GM19351 (cell line): Measurements from ENCODE around the gene RNF4.

Source experiments
- ATAC-seq: cut with Tn5 transposase; IDR thresholded peaks from one replicate; pipeline ENCODE4 v1.9.1; 2021; ENCODE audit warnings: mild to moderate bottlenecking, moderate library complexity; ENCODE audit not compliant: unreplicated experiment

RNF4 gene

GRCh38 chr4:2437475-2438215, 31.3 kb upstream of the RNF4 start:
- no peak for ATAC-seq

DNA sequence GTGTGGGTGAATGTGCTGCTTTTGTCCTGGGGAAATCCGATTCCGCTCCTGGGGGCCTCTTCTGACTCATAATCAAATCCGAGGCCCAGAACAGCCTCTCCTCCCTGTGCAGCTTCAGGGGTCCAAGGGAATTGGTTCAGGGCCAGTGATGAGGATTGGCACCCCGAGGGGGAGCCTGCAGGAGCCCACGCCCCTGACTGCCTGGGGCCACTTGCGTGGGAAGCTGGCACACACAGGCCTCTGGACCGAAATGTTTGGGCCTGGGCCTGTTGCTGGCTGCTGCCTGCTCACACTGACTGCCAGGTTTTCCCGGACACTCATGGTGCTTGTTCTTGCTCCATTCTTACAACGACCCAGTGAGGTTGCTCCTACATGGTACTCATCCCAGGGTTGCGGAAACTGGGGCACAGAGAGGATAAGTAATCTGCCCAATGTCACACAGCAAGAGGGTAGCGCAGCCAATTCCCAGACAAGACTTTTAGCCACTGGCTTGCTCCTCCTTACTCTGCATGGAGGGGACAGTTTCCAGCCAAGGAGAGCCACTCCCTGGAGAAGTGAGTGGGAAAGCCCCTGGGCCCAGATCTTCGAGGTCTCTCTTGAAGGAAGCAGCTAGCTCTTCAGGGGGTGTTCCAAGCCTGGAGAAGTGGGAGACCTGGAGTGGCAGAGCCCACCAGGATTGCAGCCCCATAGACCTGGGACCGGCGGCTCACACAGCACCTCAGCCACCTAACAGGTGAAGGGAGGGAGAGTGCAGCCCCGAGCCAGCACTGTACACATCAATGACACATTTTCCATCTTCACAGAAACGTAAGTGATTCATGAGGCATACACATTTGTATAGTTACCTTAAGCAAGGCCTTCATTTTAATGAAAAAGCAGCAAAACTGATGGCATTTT, 29.8 kb upstream of the RNF4 start:
- ATAC-seq = no peak

GRCh38 chr4:2441393-2442174, 27.3 kb upstream of the RNF4 start:
- peak; percentile 92 for ATAC-seq

- no peak for ATAC-seq
These were observed 26.5 kb upstream of the RNF4 start for GRCh38 chr4:2442175-2442993.

DNA sequence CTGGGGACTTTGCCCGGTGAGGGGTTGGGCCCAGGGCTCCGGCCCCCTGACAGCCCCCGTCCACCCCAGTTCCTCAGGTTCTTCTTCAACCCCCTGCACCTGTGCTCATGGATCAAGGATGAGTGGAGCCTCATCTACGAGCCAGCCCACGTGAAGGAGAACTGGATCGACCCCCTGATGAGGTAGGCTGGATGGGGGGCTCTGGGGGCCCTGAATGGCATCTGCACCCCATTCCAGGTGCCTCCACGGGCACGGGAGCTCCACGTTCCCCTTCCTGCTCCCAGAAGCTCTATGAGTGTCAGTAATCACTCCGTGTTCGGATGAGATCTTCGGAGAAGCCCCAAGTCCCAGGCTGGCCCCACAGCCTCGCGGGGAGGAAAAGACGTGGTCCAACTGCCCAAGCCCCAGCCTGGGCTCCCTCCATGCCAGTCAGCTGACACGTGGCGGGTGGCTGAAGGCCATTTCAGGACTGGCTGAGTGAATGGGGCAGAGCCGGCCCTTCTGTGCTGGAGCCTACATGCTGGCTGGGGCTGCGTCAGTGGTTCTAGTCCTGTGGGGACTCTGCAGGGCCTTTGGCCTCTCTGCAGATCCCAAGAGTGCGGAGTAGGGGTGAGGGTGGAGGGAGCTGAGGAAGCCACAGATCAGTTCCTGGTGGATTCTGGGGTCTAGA, 25.7 kb upstream of the RNF4 start:
- no peak for ATAC-seq

DNA sequence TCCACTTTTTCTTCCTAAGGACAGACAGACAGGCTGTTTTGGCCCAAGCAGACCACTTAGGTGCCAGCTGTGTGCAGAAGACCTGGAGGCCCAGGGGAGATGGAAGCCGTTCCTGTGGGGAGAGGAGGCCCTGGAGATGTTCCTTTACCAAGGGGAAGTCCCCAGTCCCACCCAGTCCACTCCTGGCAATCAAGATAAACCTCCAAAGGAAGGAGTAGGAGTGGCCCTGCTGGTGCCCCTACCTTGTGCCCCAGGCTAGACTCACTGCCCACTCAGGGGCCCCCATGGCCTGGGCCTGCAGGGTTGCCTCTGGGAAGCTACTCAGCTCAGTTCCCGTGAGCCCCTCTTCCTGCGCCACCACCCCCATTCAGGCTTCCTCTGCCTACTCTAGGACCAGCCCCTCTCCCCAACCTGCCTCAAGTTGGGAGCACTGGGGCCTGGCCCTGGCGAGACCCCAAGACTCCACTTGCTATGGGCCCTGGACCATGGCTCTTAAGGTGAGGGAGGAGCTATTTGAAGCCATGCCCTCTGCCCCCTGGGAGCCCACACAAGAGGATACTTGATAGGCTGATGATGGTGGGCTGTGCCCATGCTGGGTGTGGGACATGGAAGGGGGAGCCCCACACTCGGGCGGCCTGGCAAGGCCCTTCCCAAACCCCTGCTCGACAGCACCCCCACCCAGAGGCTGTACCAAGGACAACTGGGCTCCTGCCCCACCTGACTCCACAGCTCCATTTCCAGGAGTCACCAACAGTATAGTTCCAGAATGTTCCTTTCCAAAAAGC, 24.8 kb upstream of the RNF4 start:
- no peak for ATAC-seq

DNA sequence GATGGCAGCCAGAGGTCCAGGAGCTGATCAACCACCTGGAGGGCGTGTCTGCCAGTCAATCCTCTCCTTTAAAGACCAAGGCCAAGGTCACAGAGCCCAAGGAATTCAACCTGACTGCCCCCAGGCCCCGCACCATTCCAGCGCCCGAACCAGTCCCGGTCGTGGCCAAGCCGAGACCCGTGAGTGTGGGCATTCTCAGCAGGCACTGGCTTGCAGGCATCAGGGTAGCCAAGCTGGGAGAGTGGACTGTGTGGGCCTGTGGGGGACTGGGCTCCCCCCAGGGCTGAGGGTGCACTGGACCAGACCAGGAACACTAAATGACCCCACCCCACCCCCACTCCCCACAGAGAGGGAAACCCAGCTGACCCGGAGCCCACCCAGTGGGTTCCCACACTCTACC, 23.8 kb upstream of the RNF4 start:
- no peak for ATAC-seq

DNA sequence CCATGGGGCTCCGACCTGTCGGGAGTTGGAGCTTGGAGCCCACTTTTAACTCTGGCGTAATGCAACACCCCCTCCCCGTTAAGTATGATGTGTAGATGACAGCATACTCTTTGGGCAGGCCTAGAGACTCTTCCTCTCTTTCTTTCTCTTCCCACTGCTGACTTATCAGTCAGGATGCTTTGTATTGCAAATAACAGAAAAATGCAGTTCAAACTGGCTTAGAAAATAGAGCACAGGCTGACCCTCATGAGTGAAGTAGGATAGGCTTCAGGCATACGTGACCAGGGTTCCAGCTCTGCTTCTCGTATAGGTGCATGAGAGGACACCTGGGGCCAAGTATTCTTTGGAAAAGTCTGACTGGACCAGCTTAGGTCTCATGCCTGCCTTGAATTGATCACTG, 23.3 kb upstream of the RNF4 start:
- ATAC-seq = no peak

GRCh38 chr4:2446656-2447564, 22.0 kb upstream of the RNF4 start:
- no peak for ATAC-seq

DNA sequence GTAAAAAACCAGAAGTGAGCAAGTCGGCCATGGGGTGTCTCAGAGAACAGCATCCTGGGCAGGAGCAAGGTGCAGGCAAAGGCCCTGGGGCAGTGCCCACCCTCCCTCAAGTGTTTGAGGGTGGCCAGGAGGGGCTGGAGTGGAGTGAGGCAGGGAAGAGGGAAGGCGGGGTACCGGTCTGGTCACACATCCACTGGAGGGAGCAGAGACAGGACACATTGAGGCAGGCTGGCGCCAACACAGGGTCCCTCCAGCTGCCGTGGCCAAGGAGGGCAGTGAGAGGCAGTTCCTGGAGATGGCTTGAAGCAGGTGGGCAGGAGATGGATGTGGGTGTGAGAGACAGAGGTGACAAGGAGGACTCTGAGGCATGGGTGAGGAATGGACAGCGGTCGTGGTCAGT, 20.3 kb upstream of the RNF4 start:
- no peak for ATAC-seq

DNA sequence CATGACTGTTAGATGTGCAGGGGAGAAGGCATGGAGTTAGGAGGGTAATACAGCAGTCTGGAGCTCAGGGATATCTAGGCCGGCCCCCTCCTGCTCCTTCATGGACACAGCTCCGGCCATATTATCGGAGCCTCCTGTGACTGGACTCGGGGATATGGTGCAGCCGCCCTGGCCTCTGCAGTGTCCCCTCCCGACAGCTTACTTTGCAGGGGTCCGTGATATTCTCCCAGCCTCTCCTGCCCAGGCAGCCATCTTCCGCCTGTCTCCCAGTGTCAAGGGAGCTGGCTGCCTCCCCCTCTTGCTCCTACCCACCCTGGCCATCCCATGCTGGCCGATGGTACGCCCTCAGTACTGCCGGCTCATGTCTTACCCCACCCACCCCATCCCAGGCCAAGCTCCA, 19.9 kb upstream of the RNF4 start:
- ATAC-seq = no peak

DNA sequence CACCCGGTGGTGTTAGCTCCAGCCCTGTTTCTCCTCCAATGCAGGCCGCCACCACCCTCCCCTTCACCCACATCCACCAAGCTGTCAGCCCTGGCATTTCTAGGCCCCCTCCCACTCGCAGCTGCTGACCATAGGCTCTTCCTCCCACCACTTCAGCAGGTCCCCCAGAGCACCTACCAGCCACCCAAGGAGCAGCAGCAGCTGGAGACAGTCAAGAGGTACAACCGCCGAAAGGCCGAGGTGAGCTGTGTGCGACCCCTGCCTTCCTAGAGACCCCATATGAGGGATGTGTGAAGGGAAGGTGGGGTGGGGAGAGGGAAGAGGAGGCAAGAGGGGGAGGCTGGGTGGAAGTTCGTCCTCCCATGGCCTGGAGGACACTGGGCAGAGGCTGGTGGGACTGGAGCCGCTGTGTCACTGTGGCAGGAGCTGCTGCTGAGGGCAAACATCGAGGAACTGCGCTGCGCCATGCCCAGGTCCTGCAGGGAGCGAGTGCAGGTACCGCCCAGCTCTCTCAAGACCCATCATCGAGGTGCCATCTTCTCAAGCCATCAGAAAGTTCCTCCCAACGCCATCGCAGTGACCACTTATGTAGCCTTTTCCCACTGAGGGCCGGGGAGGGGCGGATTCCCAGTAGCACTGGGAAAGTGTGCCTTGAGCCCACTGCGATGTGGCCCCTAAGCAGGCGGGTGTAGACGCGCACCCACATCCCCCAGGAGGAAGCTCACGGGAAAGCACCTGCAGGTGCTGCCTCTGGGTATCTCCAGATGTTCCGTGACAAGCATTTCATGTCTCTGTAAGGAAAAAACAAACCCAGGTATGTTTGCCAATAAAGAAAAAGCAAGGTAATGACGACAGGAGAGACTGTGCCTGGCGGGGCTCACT, 19.2 kb upstream of the RNF4 start:
- ATAC-seq = no peak

DNA sequence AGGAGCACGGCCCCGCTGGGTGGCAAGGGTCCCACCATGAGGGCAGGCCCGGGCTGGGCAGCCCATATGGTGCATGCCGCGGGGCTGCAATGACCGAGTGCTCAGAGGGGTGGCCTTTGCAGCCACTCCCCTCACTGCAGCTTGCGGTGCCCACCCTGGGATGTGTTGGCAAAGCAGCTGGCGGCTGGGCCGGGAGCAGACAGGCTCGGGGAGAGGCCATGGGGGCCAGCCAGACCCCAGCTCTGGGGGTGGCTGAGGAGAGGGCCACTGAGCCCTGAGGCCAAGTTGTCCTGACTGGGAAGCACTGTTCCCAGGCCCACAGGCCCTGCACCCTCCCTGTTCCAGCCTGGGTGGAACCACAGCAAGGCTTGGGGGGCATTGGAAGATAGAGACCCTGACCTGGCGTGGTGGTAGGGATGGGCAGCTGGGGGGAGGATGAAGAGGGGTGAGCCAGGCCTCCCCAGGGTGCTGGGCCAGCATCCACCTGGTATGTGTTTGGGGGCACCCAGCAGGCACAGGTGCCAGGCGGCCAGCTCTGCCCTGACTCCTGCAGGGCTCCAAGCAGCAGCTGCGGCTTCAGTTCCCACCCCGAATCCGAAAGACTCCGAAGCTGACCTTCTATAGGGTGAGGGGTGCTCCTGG, 18.4 kb upstream of the RNF4 start:
- ATAC-seq = no peak

DNA sequence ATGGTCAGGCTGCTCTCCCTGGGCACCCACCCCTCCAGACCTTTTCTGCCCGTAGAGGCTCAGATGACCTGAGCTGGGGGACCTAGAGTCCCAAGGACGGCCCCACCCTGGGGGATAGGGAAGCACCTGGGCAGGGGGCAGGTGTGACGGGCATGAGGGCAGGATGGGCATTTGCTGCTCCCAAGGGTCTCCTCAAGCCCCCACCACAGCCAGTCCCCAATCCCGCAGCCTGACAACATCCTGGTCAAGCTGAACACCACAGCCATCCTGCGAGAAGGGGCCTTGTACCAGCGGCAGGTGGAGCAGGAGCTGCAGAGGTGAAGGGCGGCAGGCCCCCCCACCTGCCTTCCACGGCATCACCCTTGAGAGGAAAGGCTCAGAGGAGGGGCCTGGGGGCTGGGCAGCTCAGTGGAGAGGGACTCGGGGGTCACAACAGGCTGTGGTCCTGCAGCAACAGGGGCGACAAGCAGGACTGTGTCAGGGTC, 17.8 kb upstream of the RNF4 start:
- no peak for ATAC-seq

- no peak for ATAC-seq
These were observed 16.8 kb upstream of the RNF4 start for GRCh38 chr4:2451821-2452785.
